ENCODE results near the gene CDK5.
"Not testable (repeated sequence)": the region's sequence is repeated elsewhere in the genome, so short reads cannot be mapped to it uniquely, and the experiment has no call there.

CDK5 gene

GRCh38 chr7:151028948-151029501 lies 28.7 kb downstream of the CDK5 start:
- no peak for TF ChIP-seq CTCF (IDR thresholded peaks at IDR 0.05; ENCODE audit: borderline replicate concordance, insufficient read depth, low read depth, low read length)
- H3K4me3 ChIP-seq (ENCODE audit: low read depth, low read length), result peak overlapping the region; percentile 73

GRCh38 chr7:151028131-151028947 lies 29.4 kb downstream of the CDK5 start, which contains the start of gene ABCB8:
Gene ABCB8 (plus strand): TSS chr7:151028450. CDS start chr7:151028516, 66 bp downstream.
- TF ChIP-seq CTCF (IDR thresholded peaks at IDR 0.05; ENCODE audit: borderline replicate concordance, insufficient read depth, low read depth, low read length), result peak; percentile 40
- H3K4me3 ChIP-seq (ENCODE audit: low read depth, low read length), result peak within 1 kb of the TSS; percentile 73

- peak overlapping the region; percentile 52 for H3K4me3 ChIP-seq (ENCODE audit: low read depth, low read length)
Measured at GRCh38 chr7:151027728-151028130, 30.0 kb downstream of the CDK5 start.

DNA sequence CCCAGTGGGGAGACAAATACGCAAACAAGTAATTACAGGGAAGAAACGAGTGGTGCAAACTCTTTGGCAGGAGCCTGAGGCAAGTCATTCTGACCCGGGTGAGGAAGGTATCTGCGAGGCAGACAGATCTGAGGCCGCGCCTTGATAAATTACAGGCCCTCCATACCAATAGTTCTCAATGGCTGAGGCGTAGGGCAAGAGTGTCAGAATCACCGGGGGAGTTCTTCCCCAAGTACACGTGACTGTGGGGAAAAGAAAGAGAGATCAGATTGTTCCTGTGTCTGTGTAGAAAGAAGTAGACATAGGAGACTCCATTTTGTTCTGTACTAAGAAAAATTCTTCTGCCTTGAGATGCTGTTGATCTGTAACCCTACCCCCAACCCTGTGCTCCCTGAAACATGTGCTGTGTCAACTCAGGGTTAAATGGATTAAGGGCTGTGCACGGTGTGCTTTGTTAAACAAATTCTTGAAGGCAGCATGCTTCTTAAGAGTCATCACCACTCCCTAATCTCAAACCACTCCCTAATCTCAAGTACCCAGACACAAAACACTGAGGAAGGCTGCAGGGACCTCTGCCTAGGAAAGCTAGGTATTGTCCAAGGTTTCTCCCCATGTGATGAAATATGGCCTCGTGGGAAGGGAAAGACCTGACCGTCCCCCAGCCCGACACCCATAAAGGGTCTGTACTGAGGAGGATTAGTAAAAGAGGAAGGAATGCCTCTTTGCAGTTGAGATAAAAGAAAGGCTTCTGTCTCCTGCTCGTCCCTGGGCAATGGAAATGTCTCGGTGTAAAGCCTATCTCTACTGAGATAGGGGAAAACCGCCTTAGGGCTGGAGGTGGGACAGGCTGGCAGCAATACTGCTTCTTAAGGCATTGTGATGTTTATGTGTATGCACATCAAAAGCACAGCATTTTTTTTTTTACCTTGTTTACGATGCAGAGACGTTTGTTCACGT lies 30.6 kb downstream of the CDK5 start:
- not testable (repeated sequence) for H3K4me3 ChIP-seq (ENCODE audit: low read depth, low read length)

GRCh38 chr7:151025924-151026671 lies 31.6 kb downstream of the CDK5 start:
- TF ChIP-seq CTCF (IDR thresholded peaks at IDR 0.05; ENCODE audit: borderline replicate concordance, insufficient read depth, low read depth, low read length), result no peak
- no peak overlapping the region for H3K4me3 ChIP-seq (ENCODE audit: low read depth, low read length)

- no peak for TF ChIP-seq CTCF (IDR thresholded peaks at IDR 0.05; ENCODE audit: borderline replicate concordance, insufficient read depth, low read depth, low read length)
- H3K4me3 ChIP-seq (ENCODE audit: low read depth, low read length), result no peak within 1 kb of the TSS
Measured at GRCh38 chr7:151024435-151025056, 33.2 kb downstream of the CDK5 start, which contains the start of gene ATG9B. Gene ATG9B (minus strand): TSS chr7:151024494. CDS start chr7:151024423, 71 bp downstream.

DNA sequence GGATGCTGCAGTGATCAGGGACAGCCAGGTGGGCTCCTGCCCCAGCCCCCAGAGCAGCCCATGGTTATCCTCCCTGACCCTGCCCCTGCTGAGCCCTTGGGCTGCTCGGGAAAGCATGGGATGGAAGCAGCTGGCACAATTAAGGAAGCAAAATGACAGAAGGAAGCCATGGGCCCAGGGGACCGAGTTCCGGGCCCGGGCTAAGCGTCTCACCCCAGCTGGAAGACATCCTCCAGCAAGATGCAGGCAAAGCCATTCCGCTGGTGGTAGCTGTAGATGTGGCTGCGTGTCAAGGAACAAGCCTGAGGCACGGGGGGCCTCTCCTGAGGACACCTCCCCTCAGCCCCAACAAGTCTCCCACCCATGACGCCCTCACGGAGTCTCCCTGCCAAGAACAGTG lies 34.5 kb downstream of the CDK5 start:
- TF ChIP-seq CTCF (IDR thresholded peaks at IDR 0.05; ENCODE audit: borderline replicate concordance, insufficient read depth, low read depth, low read length), result no peak
- H3K4me3 ChIP-seq (ENCODE audit: low read depth, low read length), result no peak overlapping the region

Data from GM12875 (cell line).